A549 (cell line): Measurements from ENCODE around the gene DTX3. TPM values are rescaled to one million over a fixed set of nuclear protein-coding genes. Genes with fewer than 3 reads are reported as not detected.

Experiments used
- CBX2 ChIP-seq: fragments of 200-600 bp; sonication (generic); IDR thresholded peaks from 2 replicates; pipeline ENCODE4 v1.6.1; 2016; ENCODE audit warnings: low read depth, mild to moderate bottlenecking, borderline replicate concordance
- CHD4 ChIP-seq: fragments of 200-600 bp; sonication (generic); IDR thresholded peaks from 2 replicates; pipeline ENCODE4 v1.6.1; 2016; ENCODE audit warnings: antibody characterized with exemption, mild to moderate bottlenecking, borderline replicate concordance
- EHF ChIP-seq: fragments of 250-450 bp; sonication (Bioruptor Pico); IDR thresholded peaks from 2 replicates; pipeline ENCODE4 v1.5.0; 2020; ENCODE audit warnings: mild to moderate bottlenecking
- ELK1 ChIP-seq: fragments of 150-350 bp; IDR thresholded peaks from 2 replicates; pipeline ENCODE4 v1.6.1; 2014; ENCODE audit warnings: low read depth, mild to moderate bottlenecking, low read length
- HEYL ChIP-seq: fragments of 250-450 bp; sonication (Bioruptor Pico); IDR thresholded peaks from 2 replicates; pipeline ENCODE4 v1.8.0; 2021; ENCODE audit warnings: mild to moderate bottlenecking, moderate library complexity
- HOXA7 ChIP-seq: fragments of 250-450 bp; sonication (Bioruptor Pico); IDR thresholded peaks from 2 replicates; pipeline ENCODE4 v1.5.0; 2020; ENCODE audit warnings: mild to moderate bottlenecking, moderate library complexity
- MYC ChIP-seq: IDR thresholded peaks from 2 replicates; pipeline ENCODE4 v1.6.1; 2012; ENCODE audit warnings: mild to moderate bottlenecking, inconsistent platforms, low read length, improper control_type of control experiment, borderline replicate concordance
- NFE2L2 ChIP-seq: fragments of 150-350 bp; conservative IDR thresholded peaks from 2 replicates; pipeline ENCODE4 v1.6.1; 2014; ENCODE audit warnings: low read length
- NR3C1 ChIP-seq: fragments of >200 bp; sonication (Bioruptor Twin); formaldehyde crosslinking; IDR thresholded peaks from 3 replicates; pipeline ENCODE4 v1.6.1; 2017
- PHF8 ChIP-seq: fragments of 200-600 bp; sonication (generic); IDR thresholded peaks from 2 replicates; pipeline ENCODE4 v1.6.1; 2016; ENCODE audit warnings: low read depth, mild to moderate bottlenecking, antibody characterized with exemption, moderate library complexity, borderline replicate concordance
- RFX5 ChIP-seq: fragments of 450-650 bp; IDR thresholded peaks from 2 replicates; pipeline ENCODE4 v1.7.1; 2014; ENCODE audit warnings: antibody characterized with exemption, mild to moderate bottlenecking, moderate library complexity
- RNF2 ChIP-seq: fragments of 200-600 bp; sonication (generic); IDR thresholded peaks from 2 replicates; pipeline ENCODE4 v1.6.1; 2016; ENCODE audit warnings: low read depth, mild to moderate bottlenecking, antibody characterized with exemption, moderate library complexity, borderline replicate concordance
- TFCP2L1 ChIP-seq: fragments of 250-450 bp; sonication (Bioruptor Pico); IDR thresholded peaks from 2 replicates; pipeline ENCODE4 v1.5.0; 2021; ENCODE audit warnings: mild to moderate bottlenecking
- USF2 ChIP-seq: fragments of 450-650 bp; IDR thresholded peaks from 2 replicates; pipeline ENCODE4 v1.6.1; 2014; ENCODE audit warnings: antibody characterized with exemption
- polyA plus RNA-seq, 4 experiments: library from polyadenylated mRNA; depleted of rRNA in 3 of 4; stranded (reverse); fragments of >200 nt; fragmentation: RNase III in 1 of 4; extraction: RNeasy Plus Mini Kit Qiagen cat#74134 plus additional on column Dnase treatment in 1 of 4; gene quantifications; 2 replicates in 3 of 4; 3 replicates in 1 of 4; pipeline ENCODE4 v1.2.3, GENCODE V29; 2011 to 2017
- TF ChIP-seq, protein P1 (sequence below): fragments of >200 bp; sonication (Bioruptor Twin); formaldehyde crosslinking; IDR thresholded peaks from 3 replicates; pipeline ENCODE4 v1.5.1; 2016
- TF ChIP-seq, protein P2 (sequence below): fragments of 250-450 bp; sonication (Bioruptor Pico); IDR thresholded peaks from 2 replicates; pipeline ENCODE4 v1.5.0; 2021; ENCODE audit warnings: mild to moderate bottlenecking, moderate library complexity, borderline replicate concordance
- TF ChIP-seq, protein P3 (sequence below): fragments of 250-450 bp; sonication (Bioruptor Pico); IDR thresholded peaks from 2 replicates; pipeline ENCODE4 v1.5.0; 2020; ENCODE audit warnings: low read depth, mild to moderate bottlenecking, moderate library complexity

DTX3 gene
- polyA plus RNA-seq, 2 of the 4 experiments (the other 2 are of a cell fraction): 21.7 to 24.7 TPM

DNA sequence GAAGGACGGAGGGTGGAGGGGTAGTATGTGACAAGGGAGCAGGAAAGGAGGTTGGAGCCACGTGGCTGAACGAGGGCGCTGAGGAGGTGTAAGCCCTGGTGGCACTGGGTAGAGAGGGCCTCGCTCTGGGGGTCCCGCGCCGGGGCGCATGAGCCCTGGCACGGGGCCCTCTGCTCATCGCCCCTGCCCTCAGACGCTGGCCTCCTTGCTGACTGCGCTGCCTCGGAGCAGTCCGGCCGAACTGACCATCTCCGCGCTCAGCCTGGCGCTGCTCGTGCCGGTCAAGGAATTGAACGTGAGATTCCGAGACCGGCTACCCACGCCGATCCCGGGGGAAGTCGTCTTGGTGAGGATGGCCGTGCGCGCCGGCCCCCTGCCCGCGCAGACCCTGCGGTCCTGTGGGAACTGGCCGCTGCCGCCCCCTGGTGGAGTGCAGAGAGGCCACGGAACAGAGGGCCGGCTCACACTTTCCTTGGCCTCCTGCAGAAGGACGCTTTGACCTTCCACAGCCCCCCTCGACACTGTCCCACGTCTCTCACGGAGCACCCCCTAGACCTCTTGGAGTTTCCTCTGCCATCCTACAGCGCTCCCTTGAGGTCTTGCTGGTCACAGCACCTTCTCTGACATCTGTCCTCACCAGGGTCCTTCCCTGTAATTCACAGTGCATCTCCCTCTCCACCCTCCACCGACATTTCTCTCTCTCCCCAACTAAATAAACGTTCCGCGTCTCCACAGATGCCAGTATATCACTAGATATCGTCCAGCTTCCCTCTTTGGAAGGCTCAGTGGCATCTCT, 17.1 kb downstream of the DTX3 start (continued):
- TF ChIP-seq, protein P1, sequence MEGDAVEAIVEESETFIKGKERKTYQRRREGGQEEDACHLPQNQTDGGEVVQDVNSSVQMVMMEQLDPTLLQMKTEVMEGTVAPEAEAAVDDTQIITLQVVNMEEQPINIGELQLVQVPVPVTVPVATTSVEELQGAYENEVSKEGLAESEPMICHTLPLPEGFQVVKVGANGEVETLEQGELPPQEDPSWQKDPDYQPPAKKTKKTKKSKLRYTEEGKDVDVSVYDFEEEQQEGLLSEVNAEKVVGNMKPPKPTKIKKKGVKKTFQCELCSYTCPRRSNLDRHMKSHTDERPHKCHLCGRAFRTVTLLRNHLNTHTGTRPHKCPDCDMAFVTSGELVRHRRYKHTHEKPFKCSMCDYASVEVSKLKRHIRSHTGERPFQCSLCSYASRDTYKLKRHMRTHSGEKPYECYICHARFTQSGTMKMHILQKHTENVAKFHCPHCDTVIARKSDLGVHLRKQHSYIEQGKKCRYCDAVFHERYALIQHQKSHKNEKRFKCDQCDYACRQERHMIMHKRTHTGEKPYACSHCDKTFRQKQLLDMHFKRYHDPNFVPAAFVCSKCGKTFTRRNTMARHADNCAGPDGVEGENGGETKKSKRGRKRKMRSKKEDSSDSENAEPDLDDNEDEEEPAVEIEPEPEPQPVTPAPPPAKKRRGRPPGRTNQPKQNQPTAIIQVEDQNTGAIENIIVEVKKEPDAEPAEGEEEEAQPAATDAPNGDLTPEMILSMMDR: peak; percentile 96
- TF ChIP-seq MYC (0 out of 2 replicates have a peak, but pooled peaks have one; percentile 45), ELK1 (no peak), PHF8 (no peak), CHD4 (no peak), HEYL (CRISPR knock-in tag) (no peak), TFCP2L1 (CRISPR knock-in tag) (no peak), RFX5 (no peak), USF2 (no peak), CBX2 (no peak), HOXA7 (CRISPR knock-in tag) (no peak), RNF2 (no peak), NR3C1 (no peak), NFE2L2 (no peak), EHF (CRISPR knock-in tag) (no peak)
- TF ChIP-seq, protein P2, sequence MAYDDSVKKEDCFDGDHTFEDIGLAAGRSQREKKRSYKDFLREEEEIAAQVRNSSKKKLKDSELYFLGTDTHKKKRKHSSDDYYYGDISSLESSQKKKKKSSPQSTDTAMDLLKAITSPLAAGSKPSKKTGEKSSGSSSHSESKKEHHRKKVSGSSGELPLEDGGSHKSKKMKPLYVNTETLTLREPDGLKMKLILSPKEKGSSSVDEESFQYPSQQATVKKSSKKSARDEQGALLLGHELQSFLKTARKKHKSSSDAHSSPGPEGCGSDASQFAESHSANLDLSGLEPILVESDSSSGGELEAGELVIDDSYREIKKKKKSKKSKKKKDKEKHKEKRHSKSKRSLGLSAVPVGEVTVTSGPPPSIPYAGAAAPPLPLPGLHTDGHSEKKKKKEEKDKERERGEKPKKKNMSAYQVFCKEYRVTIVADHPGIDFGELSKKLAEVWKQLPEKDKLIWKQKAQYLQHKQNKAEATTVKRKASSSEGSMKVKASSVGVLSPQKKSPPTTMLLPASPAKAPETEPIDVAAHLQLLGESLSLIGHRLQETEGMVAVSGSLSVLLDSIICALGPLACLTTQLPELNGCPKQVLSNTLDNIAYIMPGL (CRISPR knock-in tag): no peak
- TF ChIP-seq, protein P3, sequence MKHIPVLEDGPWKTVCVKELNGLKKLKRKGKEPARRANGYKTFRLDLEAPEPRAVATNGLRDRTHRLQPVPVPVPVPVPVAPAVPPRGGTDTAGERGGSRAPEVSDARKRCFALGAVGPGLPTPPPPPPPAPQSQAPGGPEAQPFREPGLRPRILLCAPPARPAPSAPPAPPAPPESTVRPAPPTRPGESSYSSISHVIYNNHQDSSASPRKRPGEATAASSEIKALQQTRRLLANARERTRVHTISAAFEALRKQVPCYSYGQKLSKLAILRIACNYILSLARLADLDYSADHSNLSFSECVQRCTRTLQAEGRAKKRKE (CRISPR knock-in tag): no peak
- TF ChIP-seq, all 56 proteins: peak for 6
